GM18858 (cell line): ENCODE results near the gene FAM228A.
"Not testable (repeated sequence)": the region's sequence is repeated elsewhere in the genome, so short reads cannot be mapped to it uniquely, and the experiment has no call there.

ENCODE experiments used
- ATAC-seq: cut with Tn5 transposase; IDR thresholded peaks from one replicate; pipeline ENCODE4 v1.9.1; 2021; ENCODE audit not compliant: unreplicated experiment

The FAM228A gene

GRCh38 chr2:24174851-24175277 lies at the start of gene FAM228A:
FAM228A (plus strand) TSS chr2:24175053; CDS start chr2:24175481, 428 bp downstream.
- no peak for ATAC-seq

GRCh38 chr2:24125956-24126355 lies 48.9 kb upstream of the FAM228A start:
- no peak for ATAC-seq

- ATAC-seq, result no peak
Observed at GRCh38 chr2:24132543-24132942, 42.3 kb upstream of the FAM228A start.

- ATAC-seq, result not testable (repeated sequence)
Observed at GRCh38 chr2:24140305-24140704, 34.5 kb upstream of the FAM228A start.

- no peak for ATAC-seq
Observed at GRCh38 chr2:24147364-24147763, 27.5 kb upstream of the FAM228A start.

GRCh38 chr2:24152413-24153197 lies 22.2 kb upstream of the FAM228A start:
- no peak for ATAC-seq

- no peak for ATAC-seq
Observed at GRCh38 chr2:24153478-24153877, 21.4 kb upstream of the FAM228A start.

GRCh38 chr2:24158131-24158530 lies 16.7 kb upstream of the FAM228A start:
- no peak for ATAC-seq

- no peak for ATAC-seq
Observed at GRCh38 chr2:24159708-24160107, 15.1 kb upstream of the FAM228A start.

- no peak for ATAC-seq
Observed at GRCh38 chr2:24160761-24161160, 14.1 kb upstream of the FAM228A start.

GRCh38 chr2:24162494-24162893 lies 12.4 kb upstream of the FAM228A start:
- no peak for ATAC-seq

- no peak for ATAC-seq
Observed at GRCh38 chr2:24163186-24163585, 11.7 kb upstream of the FAM228A start.

- ATAC-seq, result no peak
Observed at GRCh38 chr2:24163601-24164000, 11.3 kb upstream of the FAM228A start.

GRCh38 chr2:24164416-24164973 lies 10.4 kb upstream of the FAM228A start:
- peak; percentile 72 for ATAC-seq

- no peak for ATAC-seq
Observed at GRCh38 chr2:24169023-24169422, 5.8 kb upstream of the FAM228A start.

GRCh38 chr2:24175631-24176187 lies 856 bp downstream of the FAM228A start:
- ATAC-seq, result no peak

GRCh38 chr2:24176326-24176725 lies 1.5 kb downstream of the FAM228A start:
- ATAC-seq, result no peak

- ATAC-seq, result peak; percentile 63
Observed at GRCh38 chr2:24179683-24180082, 4.8 kb downstream of the FAM228A start.

GRCh38 chr2:24181849-24182248 lies 7.0 kb downstream of the FAM228A start:
- no peak for ATAC-seq

GRCh38 chr2:24182507-24182906 lies 7.7 kb downstream of the FAM228A start:
- no peak for ATAC-seq

- no peak for ATAC-seq
Observed at GRCh38 chr2:24183366-24184069, 8.7 kb downstream of the FAM228A start.

- no peak for ATAC-seq
Observed at GRCh38 chr2:24189551-24189950, 14.7 kb downstream of the FAM228A start.
